Glutamatergic neuron (in vitro differentiated cells): ENCODE data around the gene WDR45B. TPM values are rescaled to one million over a fixed set of nuclear protein-coding genes. Genes with fewer than 3 reads are reported as not detected.

Experiments
- DNase-seq: peaks from one replicate; pipeline ENCODE4 v3.0.0; 2022
- H3K27ac Mint-ChIP-seq: one replicate; pipeline ENCODE4 v1.8.0; 2020; ENCODE audit warnings: mild to moderate bottlenecking, mixed read lengths, inconsistent platforms; ENCODE audit not compliant: unreplicated experiment
- H3K27me3 Mint-ChIP-seq: one replicate; pipeline ENCODE4 v1.8.0; 2020; ENCODE audit warnings: mild to moderate bottlenecking, moderate library complexity, mixed read lengths, inconsistent platforms; ENCODE audit not compliant: unreplicated experiment
- H3K36me3 Mint-ChIP-seq: one replicate; pipeline ENCODE4 v1.8.0; 2020; ENCODE audit warnings: mild to moderate bottlenecking, mixed read lengths, inconsistent platforms; ENCODE audit not compliant: unreplicated experiment
- H3K4me1 Mint-ChIP-seq: one replicate; pipeline ENCODE4 v1.8.0; 2020; ENCODE audit warnings: mild to moderate bottlenecking, low read depth, mixed read lengths, inconsistent platforms; ENCODE audit not compliant: unreplicated experiment
- H3K4me3 Mint-ChIP-seq: one replicate; pipeline ENCODE4 v1.8.0; 2020; ENCODE audit warnings: mild to moderate bottlenecking, mixed read lengths, inconsistent platforms; ENCODE audit not compliant: unreplicated experiment
- H3K9me3 Mint-ChIP-seq: one replicate; pipeline ENCODE4 v1.8.0; 2020; ENCODE audit warnings: mild to moderate bottlenecking, moderate library complexity, mixed read lengths, inconsistent platforms; ENCODE audit not compliant: unreplicated experiment
- total RNA-seq: library from RNA; stranded (reverse); fragmentation: NEBNext Ultra II Directional; extraction: Animal tissue kit (Norgen Biotek cat#: 25700); gene quantifications from one replicate; pipeline ENCODE4 v1.2.1, GENCODE V29; 2021; ENCODE audit not compliant: unreplicated experiment
- TF ChIP-seq, protein P1 (sequence below): fragments of 200-600 bp; sonication (generic); IDR thresholded peaks from one replicate; pipeline ENCODE4 v1.5.0; 2021; ENCODE audit not compliant: partially characterized antibody, unreplicated experiment

WDR45B gene
- total RNA-seq, 1 donor from 2014 or later = 60.4 TPM

DNA sequence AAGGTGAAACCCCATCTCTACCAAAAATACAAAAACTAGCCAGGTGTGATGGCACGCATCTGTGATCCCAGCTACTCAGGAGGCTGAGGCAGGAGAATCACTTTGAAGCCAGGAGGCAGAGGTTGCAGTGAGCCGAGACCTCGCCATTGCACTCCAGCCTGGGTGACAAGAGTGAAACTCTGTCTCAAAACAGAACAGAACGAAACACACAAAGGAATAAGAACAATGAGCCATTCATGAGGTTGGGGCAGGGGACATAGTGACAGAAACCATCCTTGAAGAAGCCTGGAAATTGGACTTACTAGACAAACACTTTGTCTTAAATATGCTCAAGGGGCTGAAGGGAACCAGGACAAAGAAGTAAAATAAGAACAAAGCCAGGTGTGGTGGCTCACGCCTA lies 39.4 kb downstream of the WDR45B start:
- Mint-ChIP-seq H3K4me3 (no peak overlapping the region), H3K4me1 (peaks cover 32% of the 10 kb centered on the region), H3K27me3 (peaks cover 14% of the 10 kb centered on the region), H3K27ac (peak overlapping the region; percentile 34), H3K9me3 (peaks cover 5% of the 10 kb centered on the region), H3K36me3 (peaks cover 4% of the 10 kb centered on the region)
- TF ChIP-seq, protein P1, sequence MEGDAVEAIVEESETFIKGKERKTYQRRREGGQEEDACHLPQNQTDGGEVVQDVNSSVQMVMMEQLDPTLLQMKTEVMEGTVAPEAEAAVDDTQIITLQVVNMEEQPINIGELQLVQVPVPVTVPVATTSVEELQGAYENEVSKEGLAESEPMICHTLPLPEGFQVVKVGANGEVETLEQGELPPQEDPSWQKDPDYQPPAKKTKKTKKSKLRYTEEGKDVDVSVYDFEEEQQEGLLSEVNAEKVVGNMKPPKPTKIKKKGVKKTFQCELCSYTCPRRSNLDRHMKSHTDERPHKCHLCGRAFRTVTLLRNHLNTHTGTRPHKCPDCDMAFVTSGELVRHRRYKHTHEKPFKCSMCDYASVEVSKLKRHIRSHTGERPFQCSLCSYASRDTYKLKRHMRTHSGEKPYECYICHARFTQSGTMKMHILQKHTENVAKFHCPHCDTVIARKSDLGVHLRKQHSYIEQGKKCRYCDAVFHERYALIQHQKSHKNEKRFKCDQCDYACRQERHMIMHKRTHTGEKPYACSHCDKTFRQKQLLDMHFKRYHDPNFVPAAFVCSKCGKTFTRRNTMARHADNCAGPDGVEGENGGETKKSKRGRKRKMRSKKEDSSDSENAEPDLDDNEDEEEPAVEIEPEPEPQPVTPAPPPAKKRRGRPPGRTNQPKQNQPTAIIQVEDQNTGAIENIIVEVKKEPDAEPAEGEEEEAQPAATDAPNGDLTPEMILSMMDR = no peak
- DNase-seq = no peak

DNA sequence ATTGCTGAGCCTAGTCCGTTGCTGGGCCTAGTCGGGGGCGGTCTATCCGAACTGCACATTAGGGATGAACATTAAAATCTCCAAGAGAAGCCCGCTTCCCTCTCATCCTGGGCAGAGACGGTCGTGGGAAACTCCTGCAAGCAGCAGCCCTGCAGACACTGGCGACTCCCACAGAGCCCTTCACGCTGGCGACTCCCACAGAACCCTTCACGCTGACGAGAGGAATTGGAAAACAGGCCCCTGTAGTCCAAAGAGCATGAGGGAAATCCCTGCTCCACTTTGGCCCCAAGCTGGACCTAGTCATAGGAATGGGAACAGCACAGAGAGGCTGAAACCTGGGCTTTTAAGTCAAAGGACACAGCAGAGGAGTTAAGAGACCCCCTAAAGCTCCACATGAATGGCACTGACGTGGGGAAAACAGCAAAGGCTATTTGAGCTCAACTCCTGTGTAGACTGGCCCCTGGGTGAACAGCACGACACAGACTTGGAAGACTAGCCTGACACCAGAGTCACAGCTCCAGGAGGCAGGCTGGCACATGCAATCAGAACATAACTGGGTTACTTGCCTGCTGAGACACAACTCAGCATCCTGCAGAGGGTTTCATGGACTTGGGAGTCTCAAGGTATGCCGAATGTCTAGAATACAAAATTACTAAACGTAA lies 42.2 kb downstream of the WDR45B start:
- peaks cover 23% of the 10 kb centered on the region for H3K4me1 Mint-ChIP-seq
- H3K36me3 Mint-ChIP-seq = peaks cover 11% of the 10 kb centered on the region
- no peak overlapping the region for H3K4me3 Mint-ChIP-seq
- H3K27ac Mint-ChIP-seq = no peak overlapping the region
- TF ChIP-seq, protein P1 = no peak
- peaks cover 24% of the 10 kb centered on the region for H3K27me3 Mint-ChIP-seq
- peaks cover 13% of the 10 kb centered on the region for H3K9me3 Mint-ChIP-seq
- no peak for DNase-seq

DNA sequence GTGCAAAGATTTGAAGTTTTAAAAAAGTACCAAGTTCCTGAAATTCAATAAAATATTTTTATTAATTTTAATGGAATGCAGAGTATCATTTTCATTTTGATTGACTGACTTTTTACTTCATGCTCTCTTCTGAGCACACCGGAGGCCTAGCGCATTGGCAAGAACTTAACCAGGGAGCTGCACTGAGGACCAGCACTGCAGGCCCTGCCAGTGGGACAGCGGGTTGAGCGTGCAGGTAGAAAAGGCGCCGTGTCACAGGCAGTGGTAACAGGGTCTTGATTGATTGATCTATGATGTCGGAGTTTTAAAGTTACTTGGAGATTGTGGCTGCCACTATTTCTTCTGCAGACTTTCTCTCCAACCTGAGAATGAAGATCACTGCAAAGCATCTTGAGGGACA lies 43.7 kb downstream of the WDR45B start:
- DNase-seq = no peak
- Mint-ChIP-seq H3K27me3 (peaks cover 20% of the 10 kb centered on the region), H3K36me3 (peaks cover 11% of the 10 kb centered on the region), H3K9me3 (peaks cover 13% of the 10 kb centered on the region), H3K4me1 (peaks cover 22% of the 10 kb centered on the region), H3K4me3 (no peak overlapping the region), H3K27ac (peak overlapping the region; percentile 48)
- TF ChIP-seq, protein P1 = no peak

DNA sequence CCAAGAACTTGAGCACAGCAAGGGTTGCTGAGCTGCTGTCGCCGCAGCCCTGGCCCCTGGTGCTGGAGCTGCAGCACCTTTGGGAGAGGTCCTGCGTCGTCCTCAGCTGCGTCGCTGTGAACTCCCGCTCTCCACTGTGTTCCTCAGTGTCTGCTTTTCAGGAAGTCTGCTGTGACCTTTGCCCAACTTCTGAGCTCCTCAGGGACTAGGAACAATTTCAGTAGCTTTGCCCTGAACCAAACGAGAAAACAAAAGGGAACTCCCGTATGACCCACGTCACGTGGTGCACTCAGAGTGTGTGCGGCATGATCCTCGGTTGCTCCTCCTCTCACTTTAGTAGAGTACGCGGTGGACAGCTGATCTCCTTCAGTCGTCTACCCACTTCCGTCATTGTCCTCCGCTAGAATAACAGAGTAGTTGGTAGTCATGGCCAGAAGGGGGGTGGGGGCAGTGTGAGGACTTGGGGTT lies 44.2 kb downstream of the WDR45B start:
- peaks cover 17% of the 10 kb centered on the region for H3K27me3 Mint-ChIP-seq
- peak; percentile 50 for DNase-seq
- peaks cover 20% of the 10 kb centered on the region for H3K4me1 Mint-ChIP-seq
- TF ChIP-seq, protein P1 = no peak
- H3K4me3 Mint-ChIP-seq = peak overlapping the region; percentile 65
- peaks cover 11% of the 10 kb centered on the region for H3K36me3 Mint-ChIP-seq
- peaks cover 13% of the 10 kb centered on the region for H3K9me3 Mint-ChIP-seq
- H3K27ac Mint-ChIP-seq = peak overlapping the region; percentile 88

DNA sequence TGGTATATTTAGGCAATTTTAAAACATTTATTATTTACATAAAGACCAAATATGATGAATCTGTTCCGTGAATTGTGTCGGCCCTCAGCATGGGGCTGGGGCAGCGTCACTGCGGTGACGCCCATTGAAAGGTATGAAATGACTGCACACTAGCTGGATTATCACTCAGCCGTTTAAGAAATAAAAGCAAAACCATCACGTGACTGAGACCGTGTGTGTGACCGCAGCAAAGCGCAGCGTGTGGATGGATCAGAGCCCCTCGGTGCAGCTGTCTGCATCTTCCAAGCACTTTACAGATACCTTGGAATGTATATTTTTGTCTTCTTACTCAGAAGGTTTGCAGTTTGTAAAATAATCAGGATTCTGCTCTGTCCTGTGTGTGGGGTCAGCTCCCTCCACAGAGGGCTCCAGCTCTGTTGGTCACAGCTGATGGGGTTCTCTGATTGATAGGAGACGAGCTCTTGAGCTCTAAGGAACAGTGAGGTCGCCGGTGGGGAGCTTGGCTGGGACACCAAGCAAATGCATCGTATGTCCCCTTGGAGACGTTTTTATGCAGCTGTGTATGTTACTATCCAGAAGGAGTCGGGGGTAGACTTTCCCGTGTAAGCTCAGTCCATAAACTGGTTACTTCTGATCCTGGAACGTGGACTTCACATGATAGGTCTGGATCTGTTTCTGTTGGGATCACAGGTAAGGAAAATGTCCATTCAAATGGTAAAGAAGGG lies 45.1 kb downstream of the WDR45B start:
- no peak for DNase-seq
- Mint-ChIP-seq H3K4me1 (peaks cover 20% of the 10 kb centered on the region), H3K27ac (peak overlapping the region; percentile 88), H3K36me3 (peaks cover 11% of the 10 kb centered on the region), H3K27me3 (peaks cover 15% of the 10 kb centered on the region), H3K4me3 (peak overlapping the region; percentile 65), H3K9me3 (peaks cover 13% of the 10 kb centered on the region)
- TF ChIP-seq, protein P1 = no peak
